ENCODE results near the gene PLEKHM2.

DNA sequence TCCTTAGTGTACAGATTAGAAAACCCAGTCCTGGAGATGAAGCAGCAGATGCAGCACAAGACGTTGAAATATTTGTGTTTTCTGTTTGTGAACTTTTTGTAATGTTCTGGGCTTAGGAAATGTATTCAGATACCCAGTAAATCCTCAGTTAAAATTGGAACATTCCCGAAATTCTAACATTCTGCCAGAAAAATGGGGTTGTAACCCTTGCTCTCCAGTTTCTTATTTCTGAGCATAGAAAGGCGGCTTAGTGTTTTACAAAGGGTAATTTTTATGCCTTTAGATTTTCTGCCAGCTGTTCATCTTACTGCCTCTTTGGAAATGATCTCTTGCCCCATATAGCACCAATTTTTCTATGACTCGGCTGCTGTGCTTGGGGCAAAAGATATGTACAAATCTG lies 46.3 kb upstream of the PLEKHM2 start:
- TF ChIP-seq GATA3 (IDR thresholded peaks at IDR 0.05; ENCODE audit: low read depth, low read length) (no peak), GATA2 (IDR thresholded peaks at IDR 0.05; ENCODE audit: low read depth, low read length) (no peak)

Measured in SH-SY5Y (cell line).